HG03039 (cell line): ENCODE results near the gene SYNGR3.
"Not testable (repeated sequence)": the region's sequence is repeated elsewhere in the genome, so short reads cannot be mapped to it uniquely, and the experiment has no call there.

ENCODE experiments used
- ATAC-seq: cut with Tn5 transposase; IDR thresholded peaks from one replicate; pipeline ENCODE4 v1.9.1; 2021; ENCODE audit warnings: mild to moderate bottlenecking, moderate library complexity; ENCODE audit not compliant: unreplicated experiment

SYNGR3 gene

GRCh38 chr16:2027024-2028010 lies 37.5 kb downstream of the SYNGR3 start:
- ATAC-seq, result no peak

DNA sequence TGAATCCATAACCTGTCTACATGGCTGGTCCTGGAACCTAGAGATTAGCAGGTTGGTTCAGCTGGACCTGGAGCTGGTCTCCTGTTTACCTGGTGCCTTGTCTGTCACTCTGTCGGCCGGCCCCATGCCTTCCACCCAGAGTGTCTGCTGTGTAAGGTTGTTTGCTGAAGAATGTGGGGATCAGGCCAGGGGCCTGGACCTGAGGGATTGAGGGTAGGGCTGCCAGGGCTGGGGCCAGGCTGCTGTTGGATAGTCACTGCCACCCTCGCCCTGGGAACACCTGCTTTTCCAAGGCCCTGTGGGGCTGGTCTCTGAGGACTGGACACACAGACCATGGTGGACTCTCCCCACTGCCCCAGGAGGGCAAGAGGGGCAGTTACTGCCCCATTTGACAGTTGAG lies 38.4 kb downstream of the SYNGR3 start:
- no peak for ATAC-seq

GRCh38 chr16:2028620-2029220 lies 39.0 kb downstream of the SYNGR3 start:
- ATAC-seq, result no peak

DNA sequence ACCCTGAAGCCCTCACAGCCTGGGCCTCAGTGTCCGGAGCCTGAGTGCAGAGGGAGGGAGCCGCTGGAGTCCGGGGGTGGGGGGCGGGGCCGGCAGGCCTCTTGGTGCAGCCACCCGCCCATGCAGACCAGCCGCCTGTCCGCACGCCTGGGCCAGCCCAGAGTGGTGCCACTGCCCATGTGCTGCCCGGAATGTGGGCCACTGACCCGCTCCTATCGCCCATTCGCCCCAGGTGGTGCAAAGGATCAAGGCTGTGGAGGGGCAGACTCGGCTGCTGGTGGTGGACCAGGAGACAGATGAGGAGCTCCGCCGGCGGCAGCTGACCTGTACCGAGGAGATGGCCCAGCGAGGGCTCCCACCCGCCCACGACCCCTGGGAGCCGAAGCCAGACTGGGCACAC lies 39.6 kb downstream of the SYNGR3 start:
- ATAC-seq, result no peak

GRCh38 chr16:2030036-2030435 lies 40.3 kb downstream of the SYNGR3 start:
- ATAC-seq, result no peak

DNA sequence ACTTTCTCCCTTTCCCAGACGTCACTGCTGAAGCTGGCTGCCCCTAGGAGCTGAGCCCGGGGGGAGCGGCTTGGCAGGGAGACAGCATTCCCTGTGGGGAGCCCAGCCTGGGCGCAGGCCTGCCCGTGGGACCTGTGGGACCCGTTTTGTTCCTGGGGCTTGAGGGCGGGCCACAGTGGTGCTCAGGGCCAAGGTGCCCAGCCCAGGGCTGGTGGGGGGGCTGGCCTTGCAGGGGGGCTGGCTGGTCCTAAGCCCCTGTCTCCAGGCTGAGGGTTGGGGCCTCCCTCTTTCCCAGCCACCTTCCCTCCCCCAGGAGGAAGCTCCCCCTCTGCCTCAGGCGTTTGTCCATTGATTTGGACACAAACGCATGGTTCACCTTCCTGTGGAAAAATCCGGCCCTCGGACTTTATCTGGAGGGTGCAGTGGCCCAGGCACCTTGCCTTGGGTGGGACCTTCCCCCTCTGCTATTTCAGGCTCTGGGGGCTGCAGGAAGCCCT lies 41.4 kb downstream of the SYNGR3 start:
- no peak for ATAC-seq

- no peak for ATAC-seq
Observed at GRCh38 chr16:2032285-2033056, 42.7 kb downstream of the SYNGR3 start.

- no peak for ATAC-seq
Observed at GRCh38 chr16:2033057-2033908, 43.5 kb downstream of the SYNGR3 start.

DNA sequence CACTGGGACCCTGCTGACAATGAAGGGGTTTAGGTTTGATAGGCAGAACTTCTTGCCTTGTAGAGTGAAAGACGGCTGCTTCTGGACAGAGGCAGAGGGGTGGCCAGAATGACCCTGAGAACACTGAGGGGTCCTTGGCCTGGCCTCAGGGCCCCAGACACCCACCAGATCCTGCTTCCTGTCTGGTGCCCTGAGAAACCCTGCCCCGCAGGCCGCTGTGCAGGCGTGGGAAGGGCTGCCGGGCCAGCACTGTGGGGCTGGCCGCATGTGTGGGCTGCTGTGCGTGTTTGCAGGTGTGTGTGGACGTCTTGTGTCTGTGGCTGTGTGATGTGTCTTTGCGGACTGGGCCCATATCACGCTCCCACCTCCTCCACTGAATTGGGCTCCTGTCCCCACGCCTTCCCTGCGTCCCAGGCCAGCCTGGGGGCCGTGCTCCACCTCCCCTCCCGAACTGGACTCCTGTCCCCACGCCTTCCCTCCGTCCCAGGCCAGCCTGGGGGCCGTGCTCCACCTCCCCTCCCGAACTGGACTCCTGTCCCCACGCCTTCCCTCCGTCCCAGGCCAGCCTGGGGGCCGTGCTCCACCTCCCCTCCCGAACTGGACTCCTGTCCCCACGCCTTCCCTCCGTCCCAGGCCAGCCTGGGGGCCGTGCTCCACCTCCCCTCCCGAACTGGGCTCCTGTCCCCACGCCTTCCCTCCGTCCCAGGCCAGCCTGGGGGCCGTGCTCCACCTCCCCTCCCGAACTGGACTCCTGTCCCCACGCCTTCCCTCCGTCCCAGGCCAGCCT lies 44.3 kb downstream of the SYNGR3 start:
- ATAC-seq, result not testable (repeated sequence)

DNA sequence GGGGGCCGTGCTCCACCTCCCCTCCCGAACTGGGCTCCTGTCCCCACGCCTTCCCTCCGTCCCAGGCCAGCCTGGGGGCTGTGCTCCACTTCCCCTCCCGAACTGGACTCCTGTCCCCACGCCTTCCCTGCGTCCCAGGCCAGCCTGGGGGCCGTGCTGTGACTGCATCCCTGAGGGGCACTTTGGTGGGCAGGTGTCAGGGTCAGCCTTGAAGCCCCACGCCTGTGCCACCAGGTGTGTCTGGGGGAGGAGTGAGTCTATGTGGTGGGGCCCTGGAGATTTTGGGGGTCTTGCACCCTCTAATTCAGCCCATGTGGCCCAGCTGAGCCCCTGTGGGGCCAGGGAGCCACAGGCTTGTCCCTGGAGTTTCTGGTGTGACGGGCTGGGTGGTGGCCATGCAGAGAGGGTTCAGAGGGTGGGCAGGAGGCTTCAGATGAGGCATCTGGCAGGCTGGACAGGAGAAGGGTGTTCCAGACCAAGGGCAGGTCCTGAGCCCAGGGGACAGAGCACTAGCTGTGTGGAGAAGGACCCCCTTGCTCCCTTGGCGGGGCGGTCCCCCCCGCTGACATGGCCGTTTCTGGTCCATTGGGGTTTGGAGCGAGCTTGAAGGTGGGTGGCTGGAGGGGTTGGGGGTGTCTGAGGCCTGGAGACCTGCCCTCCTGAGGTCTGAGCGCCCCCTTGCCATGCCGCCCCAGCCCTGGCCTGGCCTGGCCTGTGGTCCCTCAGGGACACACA lies 45.1 kb downstream of the SYNGR3 start:
- no peak for ATAC-seq

GRCh38 chr16:2035431-2036199 lies 45.8 kb downstream of the SYNGR3 start:
- no peak for ATAC-seq

GRCh38 chr16:2036200-2036966 lies 46.6 kb downstream of the SYNGR3 start:
- no peak for ATAC-seq

GRCh38 chr16:2037115-2037514 lies 47.3 kb downstream of the SYNGR3 start:
- no peak for ATAC-seq

GRCh38 chr16:2037647-2038381 lies 48.0 kb downstream of the SYNGR3 start:
- ATAC-seq, result no peak

DNA sequence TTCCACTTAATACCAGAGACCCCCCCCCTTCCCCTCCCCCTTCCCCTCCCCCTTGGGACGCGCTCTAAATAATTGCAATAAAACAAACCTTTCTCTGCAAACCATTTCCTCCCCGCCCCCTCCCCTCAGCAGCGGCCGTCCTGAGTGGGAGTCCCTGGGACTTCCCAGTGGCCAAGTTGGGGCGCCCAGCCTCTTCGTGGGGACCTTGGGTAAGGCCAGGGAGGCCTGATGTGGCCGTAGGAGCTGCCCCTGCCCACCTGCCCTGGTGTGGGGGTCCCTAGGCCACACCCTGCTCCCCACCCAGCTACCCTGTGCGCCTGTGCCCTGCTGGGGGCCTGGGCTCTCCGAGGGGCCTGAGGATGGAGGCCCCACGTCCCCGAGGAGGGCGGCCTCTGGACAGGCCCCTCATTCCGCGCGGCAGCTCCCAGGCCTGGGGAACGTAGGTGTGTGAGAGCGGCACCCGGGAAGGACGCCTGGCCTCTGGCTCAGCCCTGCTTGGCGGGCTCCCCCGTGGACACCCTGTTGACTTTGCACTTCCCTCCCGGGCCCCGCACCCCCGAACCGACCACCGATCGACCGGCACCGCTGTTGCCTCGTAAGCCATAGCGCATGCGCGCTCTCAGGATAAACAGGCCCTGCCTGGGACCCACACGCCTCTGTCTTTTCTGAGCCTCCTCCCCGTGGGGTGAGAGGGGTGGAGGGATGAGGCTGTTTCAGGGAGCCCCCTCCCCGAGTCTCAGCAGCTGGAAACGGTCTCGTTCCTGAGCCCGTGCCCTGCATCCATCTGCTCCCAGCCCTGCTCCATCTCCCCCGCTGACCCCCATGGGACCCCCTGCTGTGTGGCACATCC lies 48.8 kb downstream of the SYNGR3 start:
- no peak for ATAC-seq
